Endothelial cell of coronary artery (primary cell): ENCODE measurements around the gene BRINP3. TPM values are rescaled to one million over a fixed set of nuclear protein-coding genes. Genes with fewer than 3 reads are reported as not detected.

Experiments used
- total RNA-seq: library from RNA; depleted of rRNA; stranded (reverse); fragments of >200 nt; gene quantifications from 2 replicates; pipeline ENCODE4 v1.2.3, GENCODE V29; 2014

Gene BRINP3
- total RNA-seq: not detected in 2 replicates

GRCh38 chr1:190477762-190478148 lies at the start of gene BRINP3:
TSS of gene BRINP3 (minus strand) at chr1:190477864.

